Gastroesophageal sphincter (tissue), 3 donors: ENCODE results near the gene DOLK.

ENCODE experiments used
- EP300 ChIP-seq: sonication (generic); formaldehyde crosslinking; IDR thresholded peaks from one replicate; pipeline ENCODE4 v1.6.1; 2017; ENCODE audit warnings: antibody characterized with exemption, mild to moderate bottlenecking
- POLR2A ChIP-seq, 2 donors: fragments of 450-650 bp; IDR thresholded peaks; one replicate each; pipeline ENCODE4 v1.6.1; 2017; ENCODE audit warnings: antibody characterized with exemption in 2 of 2, mild to moderate bottlenecking in 2 of 2, moderate library complexity in 1 of 2
- POLR2AphosphoS5 ChIP-seq: sonication (generic); formaldehyde crosslinking; IDR thresholded peaks from one replicate; pipeline ENCODE4 v1.6.1; 2017; ENCODE audit warnings: antibody characterized with exemption
- TF ChIP-seq, protein P1 (sequence below), 4 experiments: fragments of 200-600 bp in 2 of 4; fragments of 450-650 bp in 2 of 4; sonication (generic) in 1 of 4; IDR thresholded peaks; one replicate each; pipeline ENCODE4 v1.5.1; 2017 to 2019; ENCODE audit warnings: antibody characterized with exemption in 4 of 4, mild to moderate bottlenecking in 2 of 4, moderate library complexity in 2 of 4

DNA sequence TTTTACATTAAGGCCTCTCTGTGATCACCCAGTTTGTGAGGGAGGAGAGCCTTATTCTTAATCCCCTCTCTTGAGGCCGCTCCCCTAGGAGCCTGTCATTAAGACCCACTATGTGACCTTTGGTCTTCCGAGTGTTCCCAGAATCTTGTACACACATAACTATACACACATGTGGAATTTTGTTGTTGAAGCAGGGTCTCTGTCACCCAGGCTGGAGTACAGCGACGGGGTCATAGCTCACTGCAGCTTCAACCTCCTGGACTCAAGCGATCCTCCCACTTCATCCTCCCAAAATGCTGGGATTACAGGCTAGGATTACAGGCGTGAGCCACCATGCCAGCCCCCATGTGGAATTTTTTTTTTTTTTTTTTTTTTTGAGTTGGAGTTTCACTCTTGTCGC is 41.4 kb downstream of the DOLK start:
- TF ChIP-seq EP300 (no peak), POLR2A (IDR thresholded peaks at IDR 0.05) (no peak), POLR2AphosphoS5 (no peak)
- TF ChIP-seq, protein P1, sequence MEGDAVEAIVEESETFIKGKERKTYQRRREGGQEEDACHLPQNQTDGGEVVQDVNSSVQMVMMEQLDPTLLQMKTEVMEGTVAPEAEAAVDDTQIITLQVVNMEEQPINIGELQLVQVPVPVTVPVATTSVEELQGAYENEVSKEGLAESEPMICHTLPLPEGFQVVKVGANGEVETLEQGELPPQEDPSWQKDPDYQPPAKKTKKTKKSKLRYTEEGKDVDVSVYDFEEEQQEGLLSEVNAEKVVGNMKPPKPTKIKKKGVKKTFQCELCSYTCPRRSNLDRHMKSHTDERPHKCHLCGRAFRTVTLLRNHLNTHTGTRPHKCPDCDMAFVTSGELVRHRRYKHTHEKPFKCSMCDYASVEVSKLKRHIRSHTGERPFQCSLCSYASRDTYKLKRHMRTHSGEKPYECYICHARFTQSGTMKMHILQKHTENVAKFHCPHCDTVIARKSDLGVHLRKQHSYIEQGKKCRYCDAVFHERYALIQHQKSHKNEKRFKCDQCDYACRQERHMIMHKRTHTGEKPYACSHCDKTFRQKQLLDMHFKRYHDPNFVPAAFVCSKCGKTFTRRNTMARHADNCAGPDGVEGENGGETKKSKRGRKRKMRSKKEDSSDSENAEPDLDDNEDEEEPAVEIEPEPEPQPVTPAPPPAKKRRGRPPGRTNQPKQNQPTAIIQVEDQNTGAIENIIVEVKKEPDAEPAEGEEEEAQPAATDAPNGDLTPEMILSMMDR (IDR thresholded peaks at IDR 0.05), result no peak
